Tibial nerve (tissue), 4 donors: ENCODE measurements around the gene HNRNPUL2. TPM values are rescaled to one million over a fixed set of nuclear protein-coding genes. Genes with fewer than 3 reads are reported as not detected.
A peak's percentile ranks its signal among the peaks of the same experiment; 100 is the strongest.
"Not testable (repeated sequence)": the region's sequence is repeated elsewhere in the genome, so short reads cannot be mapped to it uniquely, and the experiment has no call there.

Source experiments
- DNase-seq, 2 donors: peaks; one replicate each; pipeline ENCODE4 v3.0.0-alpha.2; 2019; ENCODE audit warnings: low spot score in 2 of 2
- H3K27ac ChIP-seq, 4 donors: fragments of 200-600 bp; sonication (generic) in 3 of 4; one replicate each; pipeline ENCODE4 v1.5.1; 2017 to 2019; ENCODE audit warnings: mild to moderate bottlenecking in 1 of 4
- H3K27me3 ChIP-seq, 2 donors: fragments of 200-600 bp; sonication (generic) in 1 of 2; one replicate each; pipeline versions ENCODE4 v1.5.1 to v1.6.0; 2017 to 2019
- H3K36me3 ChIP-seq, 3 donors: fragments of 200-600 bp; sonication (generic); one replicate each; pipeline ENCODE4 v1.5.1; 2018 to 2019
- H3K4me1 ChIP-seq, 4 donors: fragments of 200-600 bp; sonication (generic) in 3 of 4; one replicate each; pipeline ENCODE4 v1.5.1; 2017 to 2019
- H3K4me3 ChIP-seq, 4 donors: fragments of 200-600 bp; sonication (generic) in 3 of 4; one replicate each; pipeline ENCODE4 v1.5.1; 2017 to 2019; ENCODE audit warnings: mild to moderate bottlenecking in 1 of 4, moderate library complexity in 1 of 4
- H3K9me3 ChIP-seq, 4 donors: fragments of 200-600 bp; sonication (generic) in 3 of 4; one replicate each; pipeline ENCODE4 v1.5.1; 2017 to 2019
- EP300 ChIP-seq, 2 donors: sonication (generic); formaldehyde crosslinking; IDR thresholded peaks; one replicate each; pipeline ENCODE4 v1.6.1; 2017; ENCODE audit warnings: antibody characterized with exemption in 2 of 2, mild to moderate bottlenecking in 1 of 2
- POLR2A ChIP-seq, 2 donors: fragments of 450-650 bp; IDR thresholded peaks; one replicate each; pipeline ENCODE4 v1.6.1; 2017; ENCODE audit warnings: antibody characterized with exemption in 2 of 2, mild to moderate bottlenecking in 2 of 2, moderate library complexity in 2 of 2
- WGBS, 2 donors: methylation state at CpG; one replicate each; pipeline ENCODE4 v1.1.5; 2018; 5-methylcytosine and 5-hydroxymethylcytosine counted together
- total RNA-seq, 4 donors: library from RNA; depleted of rRNA; stranded (reverse); fragments of >200 nt; gene quantifications; one replicate each; pipeline ENCODE4 v1.1.0, GENCODE V29; 2016
- TF ChIP-seq, protein P1 (sequence below), 5 experiments: fragments of 200-600 bp in 3 of 5; fragments of 450-650 bp in 2 of 5; sonication (generic) in 3 of 5; IDR thresholded peaks; one replicate each; pipeline ENCODE4 v1.5.1; 2016 to 2019; ENCODE audit warnings: antibody characterized with exemption in 5 of 5, mild to moderate bottlenecking in 3 of 5, moderate library complexity in 2 of 5

The HNRNPUL2 gene
- total RNA-seq, 4 donors from 2014 or later, result 24.7 to 34.8 (median 28.6) TPM

- Histone ChIP-seq H3K27ac (peak overlapping the region; percentile 91 to 95 (median 93)), H3K4me1 (peaks cover 0 to 42% (median 9%) of the 10 kb centered on the region in 4 donors), H3K36me3 (peaks cover 0 to 31% (median 0%) of the 10 kb centered on the region in 3 donors), H3K4me3 (peak overlapping the region; percentile 52 to 94 (median 58)), H3K27me3 (no peaks in the 10 kb centered on the region), H3K9me3 (no peaks in the 10 kb centered on the region)
- DNase-seq, result no peak
- no peak for TF ChIP-seq EP300 (IDR thresholded peaks at IDR 0.05)
- TF ChIP-seq, protein P1, sequence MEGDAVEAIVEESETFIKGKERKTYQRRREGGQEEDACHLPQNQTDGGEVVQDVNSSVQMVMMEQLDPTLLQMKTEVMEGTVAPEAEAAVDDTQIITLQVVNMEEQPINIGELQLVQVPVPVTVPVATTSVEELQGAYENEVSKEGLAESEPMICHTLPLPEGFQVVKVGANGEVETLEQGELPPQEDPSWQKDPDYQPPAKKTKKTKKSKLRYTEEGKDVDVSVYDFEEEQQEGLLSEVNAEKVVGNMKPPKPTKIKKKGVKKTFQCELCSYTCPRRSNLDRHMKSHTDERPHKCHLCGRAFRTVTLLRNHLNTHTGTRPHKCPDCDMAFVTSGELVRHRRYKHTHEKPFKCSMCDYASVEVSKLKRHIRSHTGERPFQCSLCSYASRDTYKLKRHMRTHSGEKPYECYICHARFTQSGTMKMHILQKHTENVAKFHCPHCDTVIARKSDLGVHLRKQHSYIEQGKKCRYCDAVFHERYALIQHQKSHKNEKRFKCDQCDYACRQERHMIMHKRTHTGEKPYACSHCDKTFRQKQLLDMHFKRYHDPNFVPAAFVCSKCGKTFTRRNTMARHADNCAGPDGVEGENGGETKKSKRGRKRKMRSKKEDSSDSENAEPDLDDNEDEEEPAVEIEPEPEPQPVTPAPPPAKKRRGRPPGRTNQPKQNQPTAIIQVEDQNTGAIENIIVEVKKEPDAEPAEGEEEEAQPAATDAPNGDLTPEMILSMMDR (IDR thresholded peaks at IDR 0.05), result no peak
- TF ChIP-seq POLR2A (IDR thresholded peaks at IDR 0.05), result no peak
- 86 to 88% methylated on average over 11 to 15 of the region's 15 CpGs for WGBS, 2 donors
These were observed 25.9 kb upstream of the HNRNPUL2 start for GRCh38 chr11:62752994-62753735.

GRCh38 chr11:62752177-62752785, 25.0 kb upstream of the HNRNPUL2 start:
- Histone ChIP-seq H3K27me3 (no peaks in the 10 kb centered on the region), H3K4me3 (no peak overlapping the region), H3K36me3 (peaks cover 0 to 31% (median 0%) of the 10 kb centered on the region in 3 donors), H3K9me3 (no peaks in the 10 kb centered on the region), H3K27ac (no peak overlapping the region), H3K4me1 (peaks cover 0 to 45% (median 9%) of the 10 kb centered on the region in 4 donors)
- no peak for DNase-seq
- TF ChIP-seq, protein P1 (IDR thresholded peaks at IDR 0.05), result no peak
- TF ChIP-seq POLR2A (IDR thresholded peaks at IDR 0.05) (no peak), EP300 (IDR thresholded peaks at IDR 0.05) (no peak)
- WGBS, 2 donors, result 94 to 99% methylated on average over 14 of the region's 14 CpGs

DNA sequence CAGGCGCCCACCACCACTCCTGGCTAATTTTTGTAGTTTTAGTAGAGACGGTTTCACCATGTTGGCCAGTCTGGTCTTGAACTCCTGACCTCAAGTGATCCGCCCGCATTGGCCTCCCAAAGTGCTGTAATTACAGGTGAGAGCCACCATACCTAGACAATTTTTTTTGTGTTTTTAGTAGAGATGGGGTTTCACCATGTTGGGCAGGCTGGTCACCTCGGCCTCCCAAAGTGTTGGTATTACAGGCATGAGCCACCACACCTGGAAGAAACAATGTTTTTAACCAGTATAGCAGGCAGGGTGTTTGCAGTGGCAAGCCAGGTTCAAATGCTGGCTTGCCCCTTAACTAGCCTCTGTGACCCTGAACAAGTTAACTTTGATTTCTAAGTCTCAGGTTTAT, 22.7 kb upstream of the HNRNPUL2 start:
- not testable (repeated sequence) for H3K9me3 ChIP-seq, H3K27ac ChIP-seq, H3K27me3 ChIP-seq, DNase-seq, H3K4me3 ChIP-seq
- WGBS, 2 donors, result 92 to 95% methylated on average over 5 of the region's 5 CpGs
- peaks cover 0 to 45% (median 9%) of the 10 kb centered on the region in 4 donors for H3K4me1 ChIP-seq
- peaks cover 0 to 31% (median 0%) of the 10 kb centered on the region in 3 donors for H3K36me3 ChIP-seq

DNA sequence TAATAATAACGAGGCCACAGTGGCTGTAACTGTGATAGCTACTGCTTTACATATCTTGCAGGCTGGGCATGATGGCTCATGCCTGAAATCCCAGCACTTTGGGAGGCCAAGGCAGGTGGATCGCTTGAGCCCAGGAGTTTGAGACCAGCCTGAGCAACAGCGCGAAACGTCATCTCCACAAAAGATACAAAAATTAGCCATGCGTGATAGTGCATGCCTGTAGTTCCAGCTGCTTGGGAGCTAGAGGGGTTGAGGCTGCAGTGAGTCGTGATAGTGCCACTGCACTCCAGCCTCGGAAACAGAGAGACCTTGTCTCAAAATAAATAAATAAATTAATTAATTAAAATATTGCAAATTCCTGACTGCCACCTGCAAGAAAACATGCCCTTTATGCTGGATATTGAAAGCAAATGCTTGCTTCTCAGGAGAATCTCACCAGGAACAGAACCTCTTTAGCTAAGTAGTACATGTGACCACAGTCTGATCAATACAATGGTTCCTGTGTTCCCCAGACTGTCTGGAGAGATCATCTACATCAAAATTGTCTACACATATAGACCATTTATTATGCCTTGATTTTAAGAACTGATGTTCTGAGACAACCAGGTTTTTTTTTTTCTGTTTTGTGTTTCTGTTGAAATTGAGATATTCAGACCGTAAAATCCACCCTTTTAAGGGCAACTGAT, 20.4 kb upstream of the HNRNPUL2 start:
- Histone ChIP-seq H3K27ac (peak overlapping the region in 1 of 4 donors; percentile 21), H3K27me3 (no peaks in the 10 kb centered on the region), H3K36me3 (peaks cover 0 to 25% (median 0%) of the 10 kb centered on the region in 3 donors), H3K4me1 (peaks cover 0 to 28% (median under 1%) of the 10 kb centered on the region in 4 donors), H3K4me3 (no peak overlapping the region), H3K9me3 (no peaks in the 10 kb centered on the region)
- 40 to 63% methylated on average over 9 of the region's 9 CpGs for WGBS, 2 donors
- TF ChIP-seq, protein P1 (IDR thresholded peaks at IDR 0.05), result no peak
- no peak for TF ChIP-seq POLR2A (IDR thresholded peaks at IDR 0.05)
- no peak for TF ChIP-seq EP300 (IDR thresholded peaks at IDR 0.05)
- DNase-seq, result no peak

GRCh38 chr11:62737196-62737595, 9.9 kb upstream of the HNRNPUL2 start:
- Histone ChIP-seq H3K27ac (no peak overlapping the region), H3K4me3 (no peak overlapping the region), H3K9me3 (no peaks in the 10 kb centered on the region), H3K4me1 (peaks cover 0 to 16% (median 0%) of the 10 kb centered on the region in 4 donors), H3K36me3 (peaks cover 0 to 94% (median 17%) of the 10 kb centered on the region in 3 donors), H3K27me3 (no peaks in the 10 kb centered on the region)
- DNase-seq, result no peak
- no peak for TF ChIP-seq POLR2A (IDR thresholded peaks at IDR 0.05)
- no peak for TF ChIP-seq EP300 (IDR thresholded peaks at IDR 0.05)
- TF ChIP-seq, protein P1 (IDR thresholded peaks at IDR 0.05), result no peak
